GM21515 (cell line): ENCODE results near the gene KRTAP6-2.

Source experiments
- ATAC-seq: cut with Tn5 transposase; IDR thresholded peaks from one replicate; pipeline ENCODE4 v1.9.1; 2021; ENCODE audit not compliant: unreplicated experiment

The KRTAP6-2 gene, protein sequence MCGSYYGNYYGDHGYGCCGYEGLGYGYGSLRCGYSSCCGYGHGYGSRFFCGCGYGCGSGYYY

DNA sequence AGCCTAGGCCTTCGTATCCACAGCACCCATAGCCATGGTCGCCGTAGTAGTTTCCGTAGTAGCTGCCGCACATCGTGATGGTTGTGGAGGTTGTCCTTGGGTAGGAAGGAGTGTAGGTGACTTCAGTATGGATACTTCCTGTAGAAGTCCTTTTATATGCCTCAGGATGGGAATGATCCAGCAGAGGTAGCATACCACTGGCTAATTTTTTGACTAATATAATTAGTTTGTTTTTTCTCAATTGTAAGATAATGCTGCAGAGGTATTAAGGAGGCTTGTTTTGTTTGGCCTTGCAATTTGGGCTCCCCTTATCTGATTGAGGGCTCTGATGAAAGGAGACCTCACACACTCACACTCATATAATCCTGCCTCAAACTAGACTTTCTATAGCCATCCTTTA, at the start of gene KRTAP6-2:
KRTAP6-2 (minus strand) TSS at position 101 of the 400 bp plus-strand sequence; CDS start at position 73, 28 bp downstream.
- no peak for ATAC-seq

DNA sequence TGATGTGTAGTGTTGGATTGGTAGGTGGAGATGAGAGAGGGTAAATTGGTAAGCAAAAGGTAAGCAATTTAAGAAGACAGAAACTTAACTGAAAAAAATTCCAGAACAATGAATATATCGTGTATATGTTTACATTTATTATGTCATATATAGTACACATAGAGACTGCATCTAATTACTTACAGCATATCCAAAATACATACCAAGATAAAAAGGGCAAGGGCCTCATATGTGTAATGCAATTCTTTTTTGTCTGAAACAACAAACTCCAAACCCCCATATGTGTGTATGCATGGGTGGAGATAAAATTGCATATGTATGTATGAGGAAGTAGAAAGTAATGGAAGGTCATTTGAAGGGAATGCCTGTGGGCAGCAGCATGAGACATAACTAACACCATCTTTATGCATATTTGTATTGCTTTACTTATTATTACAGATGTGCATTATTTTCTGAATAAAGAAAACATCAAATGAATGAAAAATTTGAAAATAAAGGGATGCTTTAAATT, 48.3 kb upstream of the KRTAP6-2 start:
- no peak for ATAC-seq

GRCh38 chr21:30642564-30642963, 43.9 kb upstream of the KRTAP6-2 start, which contains the start of gene KRTAP20-3:
KRTAP20-3 (plus strand) TSS chr21:30642864.
- no peak for ATAC-seq

GRCh38 chr21:30638686-30639085, 40.0 kb upstream of the KRTAP6-2 start:
- no peak for ATAC-seq

DNA sequence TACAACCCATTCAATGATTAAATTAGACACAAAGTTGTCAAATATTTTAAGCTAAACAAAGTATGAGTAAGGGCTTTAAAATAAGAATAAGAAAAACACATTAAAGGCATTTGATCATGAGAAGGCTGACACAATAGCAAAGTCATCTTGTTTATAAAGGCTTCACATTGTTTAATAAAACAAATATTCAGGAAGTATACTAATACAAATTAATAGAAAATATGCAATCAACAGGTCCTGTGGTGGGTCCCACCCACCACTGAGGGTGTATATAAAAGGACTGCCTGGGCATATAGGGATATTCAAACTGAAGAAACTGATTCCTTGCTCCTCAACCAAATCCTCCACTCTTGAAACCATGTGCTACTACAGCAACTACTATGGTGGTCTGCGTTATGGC, 36.2 kb upstream of the KRTAP6-2 start, which contains the start of gene KRTAP20-2:
KRTAP20-2 (plus strand) TSS at position 301 of the 400 bp plus-strand sequence; CDS start at position 359, 58 bp downstream.
- no peak for ATAC-seq

GRCh38 chr21:30629200-30629599, 30.5 kb upstream of the KRTAP6-2 start:
- no peak for ATAC-seq

GRCh38 chr21:30628109-30628508, 29.4 kb upstream of the KRTAP6-2 start:
- no peak for ATAC-seq

DNA sequence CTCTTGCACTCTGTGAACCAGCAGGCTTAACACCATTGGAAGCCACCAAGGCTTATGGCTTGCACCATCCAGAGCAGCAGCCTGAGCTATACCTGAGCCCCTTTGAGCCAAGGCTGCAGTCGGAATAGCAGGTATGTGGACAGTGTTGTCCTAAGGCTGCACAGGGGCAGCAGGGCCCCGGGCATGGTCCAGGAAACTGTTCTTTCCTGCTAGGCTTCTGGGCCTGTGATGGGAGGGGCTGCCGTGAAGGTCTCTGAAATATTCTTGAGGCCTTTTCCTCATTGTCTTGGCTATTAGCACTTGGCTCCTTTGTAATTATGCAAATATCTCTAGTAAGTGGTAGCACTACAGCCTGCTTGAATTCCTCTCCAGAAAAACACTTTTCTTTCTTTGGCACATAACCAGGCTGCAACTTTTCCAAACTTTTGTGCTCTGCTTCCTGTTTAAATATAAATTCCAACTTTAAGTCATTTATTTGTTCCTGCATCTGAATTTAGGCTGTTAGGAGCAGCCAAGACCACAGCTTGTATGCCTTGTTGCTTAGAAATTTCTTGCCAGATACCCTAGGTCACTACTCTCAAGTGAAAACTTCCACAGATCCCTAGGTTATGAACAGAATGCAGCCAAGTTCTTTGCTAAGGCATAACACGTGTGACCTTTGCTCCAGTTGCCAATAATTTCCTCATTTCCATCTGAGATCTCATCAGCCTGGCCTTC, 26.9 kb upstream of the KRTAP6-2 start:
- no peak for ATAC-seq

DNA sequence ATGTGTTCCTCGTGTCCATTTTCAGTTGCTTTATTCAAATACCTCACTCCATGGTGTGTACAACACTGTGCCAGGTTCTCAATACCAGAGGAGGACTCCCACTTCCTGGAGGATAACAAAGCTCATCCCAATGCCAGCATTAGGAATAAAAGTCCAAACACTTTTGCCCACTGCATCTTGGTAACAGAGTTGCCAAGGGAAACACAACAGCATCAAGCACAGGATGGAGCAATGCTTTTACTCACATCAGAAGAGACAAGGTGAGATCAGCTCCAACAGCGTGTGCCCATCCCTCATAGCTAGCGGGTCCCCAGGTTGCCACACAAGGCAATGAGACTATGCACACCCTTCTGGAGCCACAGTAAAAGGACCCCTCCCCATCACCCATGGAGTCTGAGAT, 24.7 kb upstream of the KRTAP6-2 start:
- ATAC-seq = no peak

DNA sequence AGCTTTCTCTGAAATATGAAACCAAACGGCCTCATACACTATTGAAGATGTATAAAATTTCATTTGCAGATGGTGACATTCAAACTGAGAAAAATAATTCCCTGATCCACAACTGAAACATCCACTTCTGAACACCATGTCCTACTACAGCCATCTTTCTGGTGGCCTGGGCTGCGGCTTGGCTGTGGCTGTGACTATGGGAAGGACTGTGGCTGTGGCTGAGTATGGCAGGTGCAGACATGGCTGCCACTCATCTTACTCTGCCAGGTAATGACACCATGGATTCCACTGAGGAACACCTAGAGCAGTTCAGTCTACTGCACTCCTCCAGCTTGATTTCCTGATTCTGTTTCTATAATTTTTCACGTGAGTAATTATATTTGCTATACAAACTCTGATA, 21.8 kb upstream of the KRTAP6-2 start, which contains the start of gene KRTAP20-4:
KRTAP20-4 (plus strand) TSS at position 106 of the 400 bp plus-strand sequence.
- no peak for ATAC-seq

DNA sequence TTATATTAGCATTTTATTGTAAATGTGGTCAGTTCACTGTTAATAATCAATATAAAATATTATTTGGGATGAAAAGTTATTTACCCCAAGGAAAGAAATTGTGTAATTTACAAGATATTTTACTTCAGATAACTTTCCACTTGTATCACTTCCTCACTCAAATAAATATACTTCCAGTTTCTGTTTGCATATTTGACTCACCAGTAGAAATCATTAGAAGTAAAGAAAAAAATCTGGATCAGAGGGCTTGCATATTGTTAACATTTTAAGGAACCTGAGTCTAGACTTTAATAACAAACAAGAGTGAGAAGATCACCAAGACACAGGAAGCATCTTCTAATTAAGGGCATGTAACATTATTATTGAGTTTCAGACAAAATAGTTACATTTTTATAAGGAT, 21.4 kb upstream of the KRTAP6-2 start:
- no peak for ATAC-seq

- no peak for ATAC-seq
Observed at GRCh38 chr21:30616125-30616524, 17.4 kb upstream of the KRTAP6-2 start, which contains the start of gene KRTAP20-1. KRTAP20-1 (plus strand) TSS chr21:30616425; CDS start chr21:30616455, 30 bp downstream.

GRCh38 chr21:30615199-30615598, 16.5 kb upstream of the KRTAP6-2 start:
- ATAC-seq = no peak

- ATAC-seq = no peak
Observed at GRCh38 chr21:30613836-30614235, 15.1 kb upstream of the KRTAP6-2 start, which contains the start of gene KRTAP6-1. KRTAP6-1 (minus strand) TSS chr21:30613930; CDS start chr21:30613904, 26 bp downstream.

DNA sequence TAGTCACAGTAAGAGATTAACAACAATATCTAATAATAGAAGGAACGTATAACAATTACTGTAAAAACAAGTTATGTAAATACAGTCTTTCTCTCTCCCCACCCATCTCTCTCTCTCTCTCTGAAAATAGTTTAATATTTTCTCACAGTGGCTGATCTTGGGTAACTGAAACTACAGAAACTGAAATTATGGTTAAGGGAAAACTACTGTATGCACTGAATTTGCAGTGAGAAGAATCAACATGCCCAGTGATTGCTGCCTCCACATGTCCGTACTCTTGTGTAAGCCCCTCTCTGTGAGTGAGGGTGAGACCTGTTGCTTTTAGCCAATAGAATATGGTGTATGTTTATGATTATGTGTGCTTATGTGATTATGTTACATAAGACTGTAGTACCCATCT, 13.4 kb upstream of the KRTAP6-2 start:
- no peak for ATAC-seq

GRCh38 chr21:30605968-30606367, 7.3 kb upstream of the KRTAP6-2 start:
- ATAC-seq = no peak

- ATAC-seq = no peak
Observed at GRCh38 chr21:30600787-30601186, 2.1 kb upstream of the KRTAP6-2 start, which contains the start of gene KRTAP22-1. KRTAP22-1 (plus strand) TSS chr21:30601087.

- ATAC-seq = no peak
Observed at GRCh38 chr21:30592140-30592539, 6.6 kb downstream of the KRTAP6-2 start, which contains the start of gene KRTAP6-3. KRTAP6-3 (plus strand) TSS chr21:30592440; CDS start chr21:30592446, 6 bp downstream.

- ATAC-seq = no peak
Observed at GRCh38 chr21:30590297-30590696, 8.4 kb downstream of the KRTAP6-2 start, which contains the start of gene KRTAP22-2. KRTAP22-2 (minus strand) TSS chr21:30590397.

DNA sequence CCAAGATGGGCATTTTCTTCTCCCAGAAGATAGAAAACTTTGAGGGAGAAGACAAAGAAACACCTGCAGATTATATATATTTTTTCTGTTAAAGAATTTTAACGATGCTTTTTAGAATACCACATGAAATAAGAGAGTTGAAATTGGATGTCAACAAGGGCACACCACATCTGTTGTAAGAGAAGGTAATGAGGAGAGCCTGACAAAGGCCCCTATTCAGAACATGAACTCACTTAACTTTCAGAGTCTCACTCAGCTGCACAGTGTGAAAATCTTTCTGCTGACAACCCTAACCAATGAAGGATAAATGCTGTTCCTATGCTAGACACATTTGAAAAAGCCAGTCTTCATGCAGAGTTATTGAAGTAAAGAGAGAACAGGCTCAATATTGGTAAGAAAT, 15.8 kb downstream of the KRTAP6-2 start:
- ATAC-seq = no peak

DNA sequence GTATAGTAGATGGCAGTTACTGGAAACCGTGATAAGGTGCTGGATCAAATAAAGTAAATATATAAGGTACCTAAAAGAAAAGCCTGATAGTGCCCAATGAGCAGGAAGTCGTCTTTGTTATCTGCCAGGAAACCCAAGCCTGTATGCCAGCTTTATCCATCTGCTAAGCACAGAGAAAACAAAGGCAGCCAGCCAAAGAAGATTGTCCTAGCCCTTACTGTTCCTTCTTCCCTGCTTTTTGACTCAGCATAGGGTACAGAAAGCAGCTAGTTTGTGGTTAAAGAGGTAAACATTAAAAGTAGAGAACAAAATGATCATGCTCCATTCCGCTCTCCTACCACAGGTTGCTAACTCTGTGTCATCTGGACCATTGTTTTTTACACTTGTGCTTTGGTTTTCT, 18.6 kb downstream of the KRTAP6-2 start:
- no peak for ATAC-seq

DNA sequence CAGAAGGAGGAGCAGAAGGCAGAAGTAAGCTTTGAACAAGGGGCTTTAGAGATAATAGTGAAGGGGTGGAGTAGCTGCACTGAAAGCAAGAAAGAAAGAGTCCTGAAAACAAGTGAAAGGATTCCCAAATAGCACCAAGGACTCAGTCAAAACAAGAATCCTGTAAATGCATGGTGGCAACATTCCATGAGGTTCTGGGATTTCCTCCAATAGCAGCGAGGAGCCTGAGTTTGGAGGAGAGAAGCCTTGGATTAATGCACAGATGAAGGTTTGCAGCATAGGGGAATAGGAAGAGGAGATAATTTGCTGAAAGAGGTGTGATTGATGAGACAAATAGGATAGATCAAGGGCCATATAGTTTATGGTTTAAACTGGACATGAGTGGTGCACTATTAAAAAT, 19.4 kb downstream of the KRTAP6-2 start:
- ATAC-seq = no peak
